ENCODE measurements around the gene RASGRF1. TPM values are rescaled to one million over a fixed set of nuclear protein-coding genes. Genes with fewer than 3 reads are reported as not detected.

RASGRF1 gene
- polyA plus RNA-seq, 1 donor (not counting 4 experiments of a cell fraction or from before 2014, with no cell fraction given) = 0.08 TPM

- no peaks in the 10 kb centered on the region for H3K9me3 ChIP-seq (ENCODE audit: control insufficient read depth, low read depth, low read length)
- H3K79me2 ChIP-seq (ENCODE audit: control insufficient read depth, insufficient read depth, low read length) = no peaks in the 10 kb centered on the region
- no peaks in the 10 kb centered on the region for H3K9me1 ChIP-seq (ENCODE audit: control insufficient read depth, extremely low read depth, insufficient read depth, low read length)
- no peak overlapping the region for H3K4me3 ChIP-seq (ENCODE audit: control insufficient read depth in 2 of 3, extremely low read depth in 1 of 3, insufficient read depth in 2 of 3, low read depth in 1 of 3, low read length in 3 of 3)
- peaks cover 5% of the 10 kb centered on the region for H3K4me1 ChIP-seq (ENCODE audit: control insufficient read depth, extremely low read depth, insufficient read depth, low read length)
- H2AFZ ChIP-seq (ENCODE audit: control insufficient read depth, low read length) = no peak overlapping the region
- H3K27me3 ChIP-seq (ENCODE audit: control insufficient read depth, extremely low read depth, insufficient read depth, low read length) = no peaks in the 10 kb centered on the region
- no peaks in the 10 kb centered on the region for H4K20me1 ChIP-seq (ENCODE audit: control insufficient read depth, extremely low read depth, insufficient read depth, low read length)
- FAIRE-seq (no peak), DNase-seq (ENCODE audit: low read depth, low spot score) (no peak)
- no peaks in the 10 kb centered on the region for H3K36me3 ChIP-seq (ENCODE audit: control insufficient read depth in 2 of 2, extremely low read depth in 1 of 2, insufficient read depth in 2 of 2, low read length in 2 of 2)
- no peak overlapping the region for H3K27ac ChIP-seq (ENCODE audit: control insufficient read depth, insufficient read depth, low read length)
- dilution Hi-C loops (cut with MboI; ENCODE audit: extremely low pct_ligation_motif_present, low sequenced_read_pairs) = no loop called here
- no peak overlapping the region for H3K9ac ChIP-seq (ENCODE audit: control insufficient read depth, extremely low read depth, insufficient read depth, low read length)
- no peak overlapping the region for H3K4me2 ChIP-seq (ENCODE audit: control insufficient read depth, extremely low read depth, insufficient read depth, low read depth, low read length)
- TF ChIP-seq CTCF (optimal IDR thresholded peaks at IDR 0.05 in 1 of 3, IDR thresholded peaks at IDR 0.05 in 1 of 3, conservative IDR thresholded peaks at IDR 0.05 in 1 of 3; ENCODE audit: extremely low read depth in 1 of 3, insufficient read depth in 2 of 3, low read length in 3 of 3) (no peak), EZH2 (IDR thresholded peaks at IDR 0.05; ENCODE audit: low read length) (no peak)
Observed at GRCh38 chr15:78976691-78977090, 113.9 kb downstream of the RASGRF1 start.

GRCh38 chr15:78974272-78974918 lies 116.2 kb downstream of the RASGRF1 start:
- no peak for FAIRE-seq

More at GRCh38 chr15:78974272-78974918, 116.2 kb downstream of the RASGRF1 start:
- Histone ChIP-seq H2AFZ (ENCODE audit: control insufficient read depth, low read length) (no peak overlapping the region), H3K4me1 (ENCODE audit: control insufficient read depth, extremely low read depth, insufficient read depth, low read length) (peaks cover 2% of the 10 kb centered on the region), H3K4me3 (ENCODE audit: control insufficient read depth in 2 of 3, extremely low read depth in 1 of 3, insufficient read depth in 2 of 3, low read depth in 1 of 3, low read length in 3 of 3) (no peak overlapping the region), H3K79me2 (ENCODE audit: control insufficient read depth, insufficient read depth, low read length) (no peaks in the 10 kb centered on the region), H3K27me3 (ENCODE audit: control insufficient read depth, extremely low read depth, insufficient read depth, low read length) (no peaks in the 10 kb centered on the region), H4K20me1 (ENCODE audit: control insufficient read depth, extremely low read depth, insufficient read depth, low read length) (no peaks in the 10 kb centered on the region), H3K4me2 (ENCODE audit: control insufficient read depth, extremely low read depth, insufficient read depth, low read depth, low read length) (no peak overlapping the region), H3K36me3 (ENCODE audit: control insufficient read depth in 2 of 2, extremely low read depth in 1 of 2, insufficient read depth in 2 of 2, low read length in 2 of 2) (no peaks in the 10 kb centered on the region), H3K27ac (ENCODE audit: control insufficient read depth, insufficient read depth, low read length) (no peak overlapping the region), H3K9ac (ENCODE audit: control insufficient read depth, extremely low read depth, insufficient read depth, low read length) (no peak overlapping the region), H3K9me3 (ENCODE audit: control insufficient read depth, low read depth, low read length) (no peaks in the 10 kb centered on the region), H3K9me1 (ENCODE audit: control insufficient read depth, extremely low read depth, insufficient read depth, low read length) (no peaks in the 10 kb centered on the region)
- dilution Hi-C loops (cut with MboI; ENCODE audit: extremely low pct_ligation_motif_present, low sequenced_read_pairs) = no loop called here
- no peak for DNase-seq (ENCODE audit: low read depth, low spot score)
- TF ChIP-seq CTCF (optimal IDR thresholded peaks at IDR 0.05 in 1 of 3, IDR thresholded peaks at IDR 0.05 in 1 of 3, conservative IDR thresholded peaks at IDR 0.05 in 1 of 3; ENCODE audit: extremely low read depth in 1 of 3, insufficient read depth in 2 of 3, low read length in 3 of 3) (no peak), EZH2 (IDR thresholded peaks at IDR 0.05; ENCODE audit: low read length) (no peak)
